ENCODE results near the gene GPC6.

Gene GPC6

DNA sequence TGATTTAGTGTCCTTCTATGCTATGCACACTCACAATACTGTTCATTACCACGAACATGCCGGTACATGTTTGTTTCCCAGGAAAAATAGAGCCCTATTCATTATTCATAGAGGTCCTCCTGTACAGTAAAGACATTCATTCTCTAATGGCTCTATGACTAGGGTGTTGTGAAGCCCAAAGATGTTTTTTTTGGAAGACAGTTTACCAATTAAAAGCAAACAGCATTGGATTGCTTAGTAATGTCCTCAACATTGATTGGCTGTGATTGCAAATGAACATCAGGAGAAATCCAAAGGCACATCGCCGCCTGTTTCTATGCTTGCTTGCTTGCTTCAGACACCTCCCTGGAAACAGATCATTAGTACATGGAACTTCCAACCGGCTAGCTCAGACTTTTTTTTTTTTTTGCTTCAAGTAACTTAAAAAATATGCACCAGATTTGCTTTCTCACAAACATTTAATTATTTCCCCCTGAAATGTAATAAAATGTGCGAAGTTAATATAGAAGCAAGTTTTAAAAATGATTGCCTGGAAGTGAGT lies 8.8 kb upstream of the GPC6 start:
- H3K9me2 ChIP-seq (replicated peaks; ENCODE audit: insufficient read depth, low read length): no peaks in the 10 kb centered on the region
- no peaks in the 10 kb centered on the region for H3K9me3 ChIP-seq (ENCODE audit: insufficient read depth, low read length)
- no peaks in the 10 kb centered on the region for H3K27me3 ChIP-seq (ENCODE audit: low read length)
- no peaks in the 10 kb centered on the region for H3F3A ChIP-seq (ENCODE audit: insufficient read depth)
- H3K4me2 ChIP-seq (ENCODE audit: low read depth, low read length, poor library complexity, severe bottlenecking): no peak overlapping the region
- H3K4me3 ChIP-seq (ENCODE audit: insufficient read depth, low read length, poor library complexity, severe bottlenecking): no peak overlapping the region
- H3K79me2 ChIP-seq (ENCODE audit: insufficient read depth, low read length): no peaks in the 10 kb centered on the region
- H3K27ac ChIP-seq (ENCODE audit: low read depth, low read length): no peak overlapping the region
- H3K9ac ChIP-seq (ENCODE audit: low read length): no peak overlapping the region
- H4K20me1 ChIP-seq (ENCODE audit: low read depth, low read length): no peaks in the 10 kb centered on the region
- TF ChIP-seq, protein P1, sequence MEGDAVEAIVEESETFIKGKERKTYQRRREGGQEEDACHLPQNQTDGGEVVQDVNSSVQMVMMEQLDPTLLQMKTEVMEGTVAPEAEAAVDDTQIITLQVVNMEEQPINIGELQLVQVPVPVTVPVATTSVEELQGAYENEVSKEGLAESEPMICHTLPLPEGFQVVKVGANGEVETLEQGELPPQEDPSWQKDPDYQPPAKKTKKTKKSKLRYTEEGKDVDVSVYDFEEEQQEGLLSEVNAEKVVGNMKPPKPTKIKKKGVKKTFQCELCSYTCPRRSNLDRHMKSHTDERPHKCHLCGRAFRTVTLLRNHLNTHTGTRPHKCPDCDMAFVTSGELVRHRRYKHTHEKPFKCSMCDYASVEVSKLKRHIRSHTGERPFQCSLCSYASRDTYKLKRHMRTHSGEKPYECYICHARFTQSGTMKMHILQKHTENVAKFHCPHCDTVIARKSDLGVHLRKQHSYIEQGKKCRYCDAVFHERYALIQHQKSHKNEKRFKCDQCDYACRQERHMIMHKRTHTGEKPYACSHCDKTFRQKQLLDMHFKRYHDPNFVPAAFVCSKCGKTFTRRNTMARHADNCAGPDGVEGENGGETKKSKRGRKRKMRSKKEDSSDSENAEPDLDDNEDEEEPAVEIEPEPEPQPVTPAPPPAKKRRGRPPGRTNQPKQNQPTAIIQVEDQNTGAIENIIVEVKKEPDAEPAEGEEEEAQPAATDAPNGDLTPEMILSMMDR (IDR thresholded peaks at IDR 0.05; ENCODE audit: insufficient read depth, low read length, poor library complexity, severe bottlenecking): no peak
- no peak for TF ChIP-seq EZH2phosphoT487 (conservative IDR thresholded peaks at IDR 0.05; ENCODE audit: low read length)
- H3K36me3 ChIP-seq (ENCODE audit: low read length): no peaks in the 10 kb centered on the region
- no peak overlapping the region for H2AFZ ChIP-seq (ENCODE audit: low read depth, low read length, severe bottlenecking)

DNA sequence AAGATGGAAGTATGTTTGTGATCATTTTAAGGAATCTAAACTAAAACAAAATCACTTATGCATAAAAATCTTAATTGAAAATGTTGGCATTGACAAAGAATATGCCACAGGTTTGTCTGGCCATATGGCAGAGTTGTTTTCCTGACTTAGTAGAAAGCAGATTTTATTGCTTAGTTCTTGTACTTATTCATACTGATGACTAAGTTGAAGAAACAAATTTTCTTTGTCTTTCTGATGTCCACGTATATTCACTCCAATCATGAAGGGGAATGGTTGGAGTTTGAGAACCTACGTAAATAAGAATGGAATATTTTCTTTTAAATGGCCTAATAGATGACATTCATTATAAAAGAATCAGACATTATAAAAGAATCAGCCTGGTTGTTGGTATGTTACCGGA lies 8.0 kb upstream of the GPC6 start:
- H3K4me2 ChIP-seq (ENCODE audit: low read depth, low read length, poor library complexity, severe bottlenecking): no peak overlapping the region
- H3F3A ChIP-seq (ENCODE audit: insufficient read depth): no peaks in the 10 kb centered on the region
- no peaks in the 10 kb centered on the region for H3K27me3 ChIP-seq (ENCODE audit: low read length)
- no peaks in the 10 kb centered on the region for H3K36me3 ChIP-seq (ENCODE audit: low read length)
- H2AFZ ChIP-seq (ENCODE audit: low read depth, low read length, severe bottlenecking): no peak overlapping the region
- no peaks in the 10 kb centered on the region for H4K20me1 ChIP-seq (ENCODE audit: low read depth, low read length)
- no peak overlapping the region for H3K9ac ChIP-seq (ENCODE audit: low read length)
- H3K4me3 ChIP-seq (ENCODE audit: insufficient read depth, low read length, poor library complexity, severe bottlenecking): no peak overlapping the region
- H3K9me2 ChIP-seq (replicated peaks; ENCODE audit: insufficient read depth, low read length): no peaks in the 10 kb centered on the region
- H3K79me2 ChIP-seq (ENCODE audit: insufficient read depth, low read length): no peaks in the 10 kb centered on the region
- H3K27ac ChIP-seq (ENCODE audit: low read depth, low read length): no peak overlapping the region
- H3K9me3 ChIP-seq (ENCODE audit: insufficient read depth, low read length): no peaks in the 10 kb centered on the region
- no peak for TF ChIP-seq EZH2phosphoT487 (conservative IDR thresholded peaks at IDR 0.05; ENCODE audit: low read length)
- TF ChIP-seq, protein P1 (IDR thresholded peaks at IDR 0.05; ENCODE audit: insufficient read depth, low read length, poor library complexity, severe bottlenecking): no peak

DNA sequence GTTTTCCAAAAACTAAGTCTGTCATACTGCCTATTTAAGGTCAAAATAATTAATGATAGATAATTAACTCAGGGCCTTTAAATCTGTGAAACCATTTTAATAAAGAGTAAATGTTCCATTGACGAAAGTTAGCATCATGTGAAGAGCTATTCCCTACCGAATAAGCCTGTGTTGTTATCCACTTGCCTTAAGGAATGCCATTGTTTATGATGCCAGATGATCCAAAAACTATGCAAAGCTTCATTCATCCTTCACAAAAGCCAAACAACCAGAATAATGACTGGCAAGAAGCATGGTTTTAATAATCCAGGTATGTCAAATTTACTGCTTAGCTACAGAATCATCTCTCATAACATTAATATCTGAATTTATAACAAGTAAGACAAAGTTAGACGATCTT lies 6.5 kb upstream of the GPC6 start:
- Histone ChIP-seq H3K27ac (ENCODE audit: low read depth, low read length) (no peak overlapping the region), H3F3A (ENCODE audit: insufficient read depth) (no peaks in the 10 kb centered on the region), H3K79me2 (ENCODE audit: insufficient read depth, low read length) (no peaks in the 10 kb centered on the region), H3K27me3 (ENCODE audit: low read length) (no peaks in the 10 kb centered on the region), H2AFZ (ENCODE audit: low read depth, low read length, severe bottlenecking) (no peak overlapping the region), H3K36me3 (ENCODE audit: low read length) (no peaks in the 10 kb centered on the region), H3K9me3 (ENCODE audit: insufficient read depth, low read length) (no peaks in the 10 kb centered on the region), H3K4me3 (ENCODE audit: insufficient read depth, low read length, poor library complexity, severe bottlenecking) (no peak overlapping the region), H3K4me2 (ENCODE audit: low read depth, low read length, poor library complexity, severe bottlenecking) (no peak overlapping the region), H3K9me2 (replicated peaks; ENCODE audit: insufficient read depth, low read length) (no peaks in the 10 kb centered on the region), H4K20me1 (ENCODE audit: low read depth, low read length) (no peaks in the 10 kb centered on the region), H3K9ac (ENCODE audit: low read length) (no peak overlapping the region)
- no peak for TF ChIP-seq EZH2phosphoT487 (conservative IDR thresholded peaks at IDR 0.05; ENCODE audit: low read length)
- TF ChIP-seq, protein P1 (IDR thresholded peaks at IDR 0.05; ENCODE audit: insufficient read depth, low read length, poor library complexity, severe bottlenecking): no peak
